HEK293 (cell line): ENCODE measurements around the gene LRRC27.

Source experiments
- CTCF ChIA-PET: fragments of 350-600 bp; formaldehyde crosslinking; extraction: SDS; loops from one replicate; lab custom pipeline; 2021; ENCODE audit warnings: antibody characterized with exemption; lab: Yijun Ruan, JAX
- POLR2A ChIA-PET: fragments of 300-600 bp; formaldehyde crosslinking; extraction: SDS; loops from one replicate; lab custom pipeline; 2020; ENCODE audit warnings: antibody characterized with exemption, inconsistent platforms; lab: Yijun Ruan, JAX
- H3K27ac ChIP-seq: fragments of 200-500 bp; sonication (Bioruptor generic); 2 replicates; pipeline ENCODE4 v1.5.1; 2014; ENCODE audit warnings: low read depth, low read length, control low read depth, inconsistent platforms; ENCODE audit errors: extremely low read depth
- H3K36me3 ChIP-seq, 2 experiments: fragments of 200-500 bp in 1 of 2; sonication (Bioruptor generic) in 1 of 2; 1 replicate in 1 of 2; 2 replicates in 1 of 2; pipeline ENCODE4 v1.5.1; 2014 to 2017; ENCODE audit warnings: inconsistent platforms in 2 of 2, low read length in 2 of 2; ENCODE audit not compliant: control insufficient read depth in 2 of 2, insufficient read depth in 1 of 2
- H3K4me1 ChIP-seq: fragments of 200-500 bp; sonication (Bioruptor generic); 2 replicates; pipeline ENCODE4 v1.5.1; 2014; ENCODE audit warnings: mild to moderate bottlenecking, low read length, inconsistent platforms; ENCODE audit not compliant: control insufficient read depth, insufficient read depth
- H3K4me3 ChIP-seq: 2 replicates; pipeline ENCODE4 v1.5.1; 2011; ENCODE audit warnings: low read depth, mild to moderate bottlenecking, control low read depth, low read length, moderate library complexity
- H3K9me3 ChIP-seq: fragments of 200-500 bp; sonication (Bioruptor generic); 2 replicates; pipeline ENCODE4 v1.5.1; 2014; ENCODE audit warnings: low read depth, low read length, inconsistent platforms; ENCODE audit not compliant: control insufficient read depth, insufficient read depth
- EGR2 ChIP-seq: fragments of 450-650 bp; formaldehyde crosslinking; IDR thresholded peaks from 2 replicates; pipeline ENCODE4 v1.5.1; 2016; ENCODE audit warnings: low read depth, missing biosample characterization, missing genetic modification characterization
- IKZF3 ChIP-seq: fragments of 450-650 bp; IDR thresholded peaks from 2 replicates; pipeline ENCODE4 v1.5.0; 2018; ENCODE audit warnings: missing biosample characterization, mild to moderate bottlenecking, missing genetic modification characterization, moderate library complexity
- OVOL3 ChIP-seq: fragments of 450-650 bp; formaldehyde crosslinking; IDR thresholded peaks from 2 replicates; pipeline ENCODE4 v1.5.1; 2016; ENCODE audit warnings: missing biosample characterization, missing genetic modification characterization
- SALL2 ChIP-seq: fragments of 450-650 bp; formaldehyde crosslinking; IDR thresholded peaks from 2 replicates; pipeline ENCODE4 v1.5.0; 2017; ENCODE audit warnings: missing biosample characterization, mild to moderate bottlenecking, missing genetic modification characterization, borderline replicate concordance
- SCRT2 ChIP-seq: fragments of 450-650 bp; formaldehyde crosslinking; IDR thresholded peaks from 2 replicates; pipeline ENCODE4 v1.5.1; 2016; ENCODE audit warnings: missing biosample characterization, missing genetic modification characterization
- SP7 ChIP-seq: fragments of 450-650 bp; formaldehyde crosslinking; IDR thresholded peaks from 2 replicates; pipeline ENCODE4 v1.5.1; 2016; ENCODE audit warnings: missing biosample characterization, missing genetic modification characterization
- TCF7L2 ChIP-seq: IDR thresholded peaks from 2 replicates; pipeline ENCODE4 v1.6.1; 2011; ENCODE audit warnings: low read depth, mild to moderate bottlenecking, inconsistent platforms, low read length, moderate library complexity, borderline replicate concordance
- YY1 ChIP-seq: fragments of 450-650 bp; formaldehyde crosslinking; IDR thresholded peaks from 2 replicates; pipeline ENCODE4 v1.5.1; 2018; ENCODE audit warnings: missing biosample characterization, missing genetic modification characterization
- ZFP37 ChIP-seq: fragments of 450-650 bp; formaldehyde crosslinking; IDR thresholded peaks from 2 replicates; pipeline ENCODE4 v1.5.1; 2016; ENCODE audit warnings: missing biosample characterization, missing genetic modification characterization
- ZNF121 ChIP-seq: fragments of 450-650 bp; formaldehyde crosslinking; IDR thresholded peaks from 2 replicates; pipeline ENCODE4 v1.5.1; 2016; ENCODE audit warnings: missing biosample characterization, missing genetic modification characterization
- ZNF146 ChIP-seq: fragments of 450-650 bp; formaldehyde crosslinking; IDR thresholded peaks from 2 replicates; pipeline ENCODE4 v1.5.1; 2016; ENCODE audit warnings: missing biosample characterization, missing genetic modification characterization
- ZNF157 ChIP-seq: fragments of 450-650 bp; formaldehyde crosslinking; IDR thresholded peaks from 2 replicates; pipeline ENCODE4 v1.5.1; 2016; ENCODE audit warnings: missing biosample characterization, missing genetic modification characterization
- ZNF16 ChIP-seq: fragments of 450-650 bp; formaldehyde crosslinking; IDR thresholded peaks from 2 replicates; pipeline ENCODE4 v1.5.1; 2016; ENCODE audit warnings: low read depth, missing biosample characterization, missing genetic modification characterization
- ZNF174 ChIP-seq: fragments of 450-650 bp; formaldehyde crosslinking; IDR thresholded peaks from 2 replicates; pipeline ENCODE4 v1.5.0; 2017; ENCODE audit warnings: missing biosample characterization, mild to moderate bottlenecking, missing genetic modification characterization
- ZNF202 ChIP-seq: fragments of 450-650 bp; formaldehyde crosslinking; IDR thresholded peaks from 2 replicates; pipeline ENCODE4 v1.5.1; 2016; ENCODE audit warnings: missing biosample characterization, missing genetic modification characterization, borderline replicate concordance
- ZNF239 ChIP-seq: fragments of 450-650 bp; formaldehyde crosslinking; IDR thresholded peaks from 2 replicates; pipeline ENCODE4 v1.5.1; 2016; ENCODE audit warnings: missing biosample characterization, missing genetic modification characterization
- ZNF24 ChIP-seq: fragments of 450-650 bp; formaldehyde crosslinking; IDR thresholded peaks from 2 replicates; pipeline ENCODE4 v1.5.1; 2016; ENCODE audit warnings: missing biosample characterization, missing genetic modification characterization
- ZNF248 ChIP-seq: fragments of 450-650 bp; formaldehyde crosslinking; IDR thresholded peaks from 2 replicates; pipeline ENCODE4 v1.5.1; 2017; ENCODE audit warnings: missing biosample characterization, missing genetic modification characterization
- ZNF266 ChIP-seq: fragments of 450-650 bp; formaldehyde crosslinking; IDR thresholded peaks from 2 replicates; pipeline ENCODE4 v1.5.1; 2016; ENCODE audit warnings: missing biosample characterization, missing genetic modification characterization, low read depth
- ZNF433 ChIP-seq: fragments of 450-650 bp; formaldehyde crosslinking; IDR thresholded peaks from 2 replicates; pipeline ENCODE4 v1.5.1; 2016; ENCODE audit warnings: missing biosample characterization, missing genetic modification characterization, low read depth
- ZNF501 ChIP-seq: fragments of 450-650 bp; formaldehyde crosslinking; IDR thresholded peaks from 2 replicates; pipeline ENCODE4 v1.5.1; 2016; ENCODE audit warnings: missing biosample characterization, missing genetic modification characterization
- ZNF558 ChIP-seq: fragments of 450-650 bp; formaldehyde crosslinking; IDR thresholded peaks from 2 replicates; pipeline ENCODE4 v1.5.1; 2016; ENCODE audit warnings: missing biosample characterization, missing genetic modification characterization
- ZNF600 ChIP-seq: fragments of 450-650 bp; formaldehyde crosslinking; IDR thresholded peaks from 2 replicates; pipeline ENCODE4 v1.5.1; 2016; ENCODE audit warnings: missing biosample characterization, missing genetic modification characterization
- ZNF629 ChIP-seq: fragments of 450-650 bp; formaldehyde crosslinking; IDR thresholded peaks from 2 replicates; pipeline ENCODE4 v1.5.1; 2017; ENCODE audit warnings: missing biosample characterization, missing genetic modification characterization
- ZNF658 ChIP-seq: fragments of 450-650 bp; formaldehyde crosslinking; IDR thresholded peaks from 2 replicates; pipeline ENCODE4; 2016; ENCODE audit warnings: missing biosample characterization, missing genetic modification characterization
- ZNF785 ChIP-seq: fragments of 450-650 bp; formaldehyde crosslinking; IDR thresholded peaks from 2 replicates; pipeline ENCODE4 v1.5.1; 2016; ENCODE audit warnings: missing biosample characterization, missing genetic modification characterization
- TF ChIP-seq, protein P1 (sequence below): fragments of 450-650 bp; IDR thresholded peaks from 2 replicates; pipeline ENCODE4 v1.5.1; 2018; ENCODE audit warnings: missing biosample characterization, mild to moderate bottlenecking, missing genetic modification characterization
- TF ChIP-seq, protein P2 (sequence below): fragments of 450-650 bp; formaldehyde crosslinking; IDR thresholded peaks from 2 replicates; pipeline ENCODE4 v1.5.1; 2016; ENCODE audit warnings: missing biosample characterization, missing genetic modification characterization, borderline replicate concordance
- TF ChIP-seq, protein P3 (sequence below): fragments of 450-650 bp; formaldehyde crosslinking; IDR thresholded peaks from 2 replicates; pipeline ENCODE4 v1.5.1; 2017; ENCODE audit warnings: missing biosample characterization, missing genetic modification characterization
- TF ChIP-seq, protein P4 (sequence below): fragments of 450-650 bp; formaldehyde crosslinking; IDR thresholded peaks from 2 replicates; pipeline ENCODE4 v1.5.1; 2016; ENCODE audit warnings: missing biosample characterization, missing genetic modification characterization
- TF ChIP-seq, protein P5 (sequence below): fragments of 450-650 bp; formaldehyde crosslinking; IDR thresholded peaks from 2 replicates; pipeline ENCODE4 v1.5.1; 2016; ENCODE audit warnings: missing biosample characterization, missing genetic modification characterization
- TF ChIP-seq, protein P6 (sequence below): fragments of 450-650 bp; formaldehyde crosslinking; IDR thresholded peaks from 2 replicates; pipeline ENCODE4 v1.5.1; 2016; ENCODE audit warnings: missing biosample characterization, missing genetic modification characterization

LRRC27 gene

DNA sequence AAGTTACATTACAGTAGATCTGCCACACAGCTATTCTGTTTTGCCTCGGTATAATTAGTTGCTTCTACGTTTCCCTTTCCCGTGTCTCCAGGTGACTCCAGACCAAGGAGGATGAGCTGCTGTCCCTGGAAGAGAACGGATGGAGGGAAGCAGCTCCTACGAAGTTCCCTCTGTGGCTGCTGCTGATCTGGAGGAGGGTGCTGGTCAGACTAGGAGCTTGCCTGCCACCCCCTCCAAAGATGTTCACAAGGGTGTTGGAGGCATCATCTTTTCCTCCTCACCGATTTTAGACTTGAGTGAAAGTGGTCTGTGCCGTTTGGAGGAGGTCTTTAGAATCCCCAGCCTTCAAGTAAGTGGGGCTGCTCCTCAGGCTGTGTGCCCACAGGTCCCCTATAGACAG is 1.4 kb downstream of the LRRC27 start:
- CTCF ChIA-PET: interaction anchor here (1.0 kb wide), 1 partner anchor 20 kb away, joined by 7 read pairs; no protein-coding TSS in a partner anchor

DNA sequence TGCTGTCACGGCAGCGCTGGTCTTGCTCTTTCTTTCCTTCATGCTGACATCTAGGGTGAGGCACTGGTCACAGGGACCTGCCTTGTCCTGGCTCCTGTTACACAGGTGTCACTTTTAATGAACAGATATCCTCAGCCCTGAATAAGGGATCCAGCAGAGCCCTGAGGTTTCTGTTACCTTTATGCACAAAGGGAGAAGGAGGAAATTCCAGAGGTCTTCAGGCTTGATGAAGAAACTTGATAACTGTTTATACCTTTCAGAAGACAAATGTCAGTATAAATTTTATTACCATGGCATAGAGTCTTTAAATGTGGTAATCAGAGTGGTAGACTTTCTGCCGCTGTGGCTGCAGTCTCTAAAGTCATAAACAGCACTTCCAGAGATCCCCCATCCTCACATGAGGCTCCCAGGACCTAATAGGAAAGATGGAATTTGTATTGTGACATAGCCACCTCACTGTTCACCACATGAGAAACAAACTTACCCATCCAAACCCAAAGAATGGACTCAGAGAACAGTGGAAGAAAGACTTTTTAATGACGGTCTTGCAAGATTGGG is 2.7 kb downstream of the LRRC27 start:
- H3K9me3 ChIP-seq: no peaks in the 10 kb centered on the region
- H3K36me3 ChIP-seq: no peaks in the 10 kb centered on the region; a peak in 1 of 3 replicates
- H3K27ac ChIP-seq: no peak overlapping the region
- peaks cover 18% of the 10 kb centered on the region for H3K4me1 ChIP-seq
- POLR2A ChIA-PET: no interaction called here
- CTCF ChIA-PET: no interaction called here
- H3K4me3 ChIP-seq: no peak overlapping the region
- TF ChIP-seq, protein P1, sequence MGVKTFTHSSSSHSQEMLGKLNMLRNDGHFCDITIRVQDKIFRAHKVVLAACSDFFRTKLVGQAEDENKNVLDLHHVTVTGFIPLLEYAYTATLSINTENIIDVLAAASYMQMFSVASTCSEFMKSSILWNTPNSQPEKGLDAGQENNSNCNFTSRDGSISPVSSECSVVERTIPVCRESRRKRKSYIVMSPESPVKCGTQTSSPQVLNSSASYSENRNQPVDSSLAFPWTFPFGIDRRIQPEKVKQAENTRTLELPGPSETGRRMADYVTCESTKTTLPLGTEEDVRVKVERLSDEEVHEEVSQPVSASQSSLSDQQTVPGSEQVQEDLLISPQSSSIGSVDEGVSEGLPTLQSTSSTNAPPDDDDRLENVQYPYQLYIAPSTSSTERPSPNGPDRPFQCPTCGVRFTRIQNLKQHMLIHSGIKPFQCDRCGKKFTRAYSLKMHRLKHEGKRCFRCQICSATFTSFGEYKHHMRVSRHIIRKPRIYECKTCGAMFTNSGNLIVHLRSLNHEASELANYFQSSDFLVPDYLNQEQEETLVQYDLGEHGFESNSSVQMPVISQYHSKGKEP (tag by site-specific recombination): no peak
- TF ChIP-seq ZNF157 (tag by site-specific recombination): no peak
- TF ChIP-seq ZNF658 (tag by site-specific recombination): no peak
- TF ChIP-seq, protein P2, sequence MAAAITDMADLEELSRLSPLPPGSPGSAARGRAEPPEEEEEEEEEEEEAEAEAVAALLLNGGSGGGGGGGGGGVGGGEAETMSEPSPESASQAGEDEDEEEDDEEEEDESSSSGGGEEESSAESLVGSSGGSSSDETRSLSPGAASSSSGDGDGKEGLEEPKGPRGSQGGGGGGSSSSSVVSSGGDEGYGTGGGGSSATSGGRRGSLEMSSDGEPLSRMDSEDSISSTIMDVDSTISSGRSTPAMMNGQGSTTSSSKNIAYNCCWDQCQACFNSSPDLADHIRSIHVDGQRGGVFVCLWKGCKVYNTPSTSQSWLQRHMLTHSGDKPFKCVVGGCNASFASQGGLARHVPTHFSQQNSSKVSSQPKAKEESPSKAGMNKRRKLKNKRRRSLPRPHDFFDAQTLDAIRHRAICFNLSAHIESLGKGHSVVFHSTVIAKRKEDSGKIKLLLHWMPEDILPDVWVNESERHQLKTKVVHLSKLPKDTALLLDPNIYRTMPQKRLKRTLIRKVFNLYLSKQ: no peak
- no peak; the same call in 1 of the 2 replicates for TF ChIP-seq ZNF600 (tag by site-specific recombination)
- TF ChIP-seq ZFP37 (tag by site-specific recombination): no peak
- no peak for TF ChIP-seq EGR2 (tag by site-specific recombination)
- TF ChIP-seq IKZF3: 0 out of 2 replicates have a peak, but pooled peaks have one; percentile 20
- no peak for TF ChIP-seq YY1 (tag by site-specific recombination)
- TF ChIP-seq ZNF174 (tag by site-specific recombination): no peak
- no peak for TF ChIP-seq SALL2
- peak; percentile 15; the same call in 1 of the 2 replicates for TF ChIP-seq SP7 (tag by site-specific recombination)
- TF ChIP-seq OVOL3: no peak
- TF ChIP-seq SCRT2 (tag by site-specific recombination): no peak
- no peak for TF ChIP-seq ZNF558 (tag by site-specific recombination)

More for the DNA sequence above, 1.4 kb downstream of the LRRC27 start:
- no peak overlapping the region for H3K27ac ChIP-seq
- TF ChIP-seq ZNF266: no peak
- TF ChIP-seq ZNF629 (tag by site-specific recombination): no peak
- no peak for TF ChIP-seq TCF7L2
- TF ChIP-seq, protein P3, sequence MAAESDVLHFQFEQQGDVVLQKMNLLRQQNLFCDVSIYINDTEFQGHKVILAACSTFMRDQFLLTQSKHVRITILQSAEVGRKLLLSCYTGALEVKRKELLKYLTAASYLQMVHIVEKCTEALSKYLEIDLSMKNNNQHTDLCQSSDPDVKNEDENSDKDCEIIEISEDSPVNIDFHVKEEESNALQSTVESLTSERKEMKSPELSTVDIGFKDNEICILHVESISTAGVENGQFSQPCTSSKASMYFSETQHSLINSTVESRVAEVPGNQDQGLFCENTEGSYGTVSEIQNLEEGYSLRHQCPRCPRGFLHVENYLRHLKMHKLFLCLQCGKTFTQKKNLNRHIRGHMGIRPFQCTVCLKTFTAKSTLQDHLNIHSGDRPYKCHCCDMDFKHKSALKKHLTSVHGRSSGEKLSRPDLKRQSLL (tag by site-specific recombination): no peak
- TF ChIP-seq ZNF248 (tag by site-specific recombination): no peak
- TF ChIP-seq ZNF146 (tag by site-specific recombination): no peak
- TF ChIP-seq ZNF785 (tag by site-specific recombination): no peak
- TF ChIP-seq ZNF24 (tag by site-specific recombination): no peak
- no peak for TF ChIP-seq ZNF433 (tag by site-specific recombination)
- TF ChIP-seq ZNF501: no peak
- TF ChIP-seq ZNF202 (tag by site-specific recombination): no peak
- TF ChIP-seq, protein P4, sequence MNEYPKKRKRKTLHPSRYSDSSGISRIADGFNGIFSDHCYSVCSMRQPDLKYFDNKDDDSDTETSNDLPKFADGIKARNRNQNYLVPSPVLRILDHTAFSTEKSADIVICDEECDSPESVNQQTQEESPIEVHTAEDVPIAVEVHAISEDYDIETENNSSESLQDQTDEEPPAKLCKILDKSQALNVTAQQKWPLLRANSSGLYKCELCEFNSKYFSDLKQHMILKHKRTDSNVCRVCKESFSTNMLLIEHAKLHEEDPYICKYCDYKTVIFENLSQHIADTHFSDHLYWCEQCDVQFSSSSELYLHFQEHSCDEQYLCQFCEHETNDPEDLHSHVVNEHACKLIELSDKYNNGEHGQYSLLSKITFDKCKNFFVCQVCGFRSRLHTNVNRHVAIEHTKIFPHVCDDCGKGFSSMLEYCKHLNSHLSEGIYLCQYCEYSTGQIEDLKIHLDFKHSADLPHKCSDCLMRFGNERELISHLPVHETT (tag by site-specific recombination): no peak
- TF ChIP-seq, protein P5, sequence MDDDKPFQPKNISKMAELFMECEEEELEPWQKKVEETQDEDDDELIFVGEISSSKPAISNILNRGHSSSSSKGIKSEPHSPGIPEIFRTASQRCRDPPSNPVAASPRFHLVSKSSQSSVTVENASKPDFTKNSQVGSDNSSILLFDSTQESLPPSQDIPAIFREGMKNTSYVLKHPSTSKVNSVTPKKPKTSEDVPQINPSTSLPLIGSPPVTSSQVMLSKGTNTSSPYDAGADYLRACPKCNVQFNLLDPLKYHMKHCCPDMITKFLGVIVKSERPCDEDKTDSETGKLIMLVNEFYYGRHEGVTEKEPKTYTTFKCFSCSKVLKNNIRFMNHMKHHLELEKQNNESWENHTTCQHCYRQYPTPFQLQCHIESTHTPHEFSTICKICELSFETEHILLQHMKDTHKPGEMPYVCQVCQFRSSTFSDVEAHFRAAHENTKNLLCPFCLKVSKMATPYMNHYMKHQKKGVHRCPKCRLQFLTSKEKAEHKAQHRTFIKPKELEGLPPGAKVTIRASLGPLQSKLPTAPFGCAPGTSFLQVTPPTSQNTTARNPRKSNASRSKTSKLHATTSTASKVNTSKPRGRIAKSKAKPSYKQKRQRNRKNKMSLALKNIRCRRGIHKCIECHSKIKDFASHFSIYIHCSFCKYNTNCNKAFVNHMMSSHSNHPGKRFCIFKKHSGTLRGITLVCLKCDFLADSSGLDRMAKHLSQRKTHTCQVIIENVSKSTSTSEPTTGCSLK (tag by site-specific recombination): no peak
- TF ChIP-seq ZNF16 (tag by site-specific recombination): no peak
- TF ChIP-seq ZNF239 (tag by site-specific recombination): no peak
- no peak for TF ChIP-seq SP7 (tag by site-specific recombination)
- TF ChIP-seq ZNF121 (tag by site-specific recombination): no peak
- TF ChIP-seq, protein P6, sequence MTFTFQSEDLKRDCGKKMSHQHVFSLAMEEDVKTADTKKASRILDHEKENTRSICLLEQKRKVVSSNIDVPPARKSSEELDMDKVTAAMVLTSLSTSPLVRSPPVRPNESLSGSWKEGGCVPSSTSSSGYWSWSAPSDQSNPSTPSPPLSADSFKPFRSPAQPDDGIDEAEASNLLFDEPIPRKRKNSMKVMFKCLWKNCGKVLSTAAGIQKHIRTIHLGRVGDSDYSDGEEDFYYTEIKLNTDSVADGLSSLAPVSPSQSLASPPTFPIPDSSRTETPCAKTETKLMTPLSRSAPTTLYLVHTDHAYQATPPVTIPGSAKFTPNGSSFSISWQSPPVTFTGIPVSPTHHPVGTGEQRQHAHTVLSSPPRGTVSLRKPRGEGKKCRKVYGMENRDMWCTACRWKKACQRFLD (tag by site-specific recombination): no peak
- TF ChIP-seq, all 188 proteins: peak for 0
- Histone ChIP-seq H3K9me3 (no peaks in the 10 kb centered on the region), H3K36me3 (no peaks in the 10 kb centered on the region; a peak in 1 of 3 replicates), H3K4me3 (no peak overlapping the region), H3K4me1 (peaks cover 18% of the 10 kb centered on the region)
- POLR2A ChIA-PET: no interaction called here
